ENCODE results near the gene CARD19.

CARD19 gene

DNA sequence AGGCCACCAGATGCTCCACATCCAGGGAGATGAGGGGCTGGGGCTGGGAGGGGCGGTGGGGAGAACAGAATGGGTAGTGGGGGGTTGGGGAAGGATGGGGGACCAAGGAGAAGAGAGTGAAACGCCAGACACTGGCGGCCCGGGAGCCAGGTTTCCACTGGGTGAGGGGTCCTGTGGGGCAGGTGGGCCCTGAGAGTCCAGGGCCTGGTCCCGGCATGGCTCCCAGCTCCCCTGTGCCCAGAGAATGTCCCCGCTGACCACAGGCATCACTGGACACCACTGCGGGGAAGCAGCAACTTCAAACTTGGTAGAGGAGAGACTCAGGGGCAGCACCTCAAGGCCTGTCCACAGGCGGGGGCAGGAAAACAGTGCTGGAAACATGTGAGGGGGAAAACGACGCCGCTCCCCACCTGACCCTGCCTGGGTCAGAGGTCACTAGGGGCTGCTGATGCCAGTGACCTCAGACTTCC is 24.9 kb downstream of the CARD19 start:
- DNase-seq (ENCODE audit: low read depth in 2 of 2): no peak

DNA sequence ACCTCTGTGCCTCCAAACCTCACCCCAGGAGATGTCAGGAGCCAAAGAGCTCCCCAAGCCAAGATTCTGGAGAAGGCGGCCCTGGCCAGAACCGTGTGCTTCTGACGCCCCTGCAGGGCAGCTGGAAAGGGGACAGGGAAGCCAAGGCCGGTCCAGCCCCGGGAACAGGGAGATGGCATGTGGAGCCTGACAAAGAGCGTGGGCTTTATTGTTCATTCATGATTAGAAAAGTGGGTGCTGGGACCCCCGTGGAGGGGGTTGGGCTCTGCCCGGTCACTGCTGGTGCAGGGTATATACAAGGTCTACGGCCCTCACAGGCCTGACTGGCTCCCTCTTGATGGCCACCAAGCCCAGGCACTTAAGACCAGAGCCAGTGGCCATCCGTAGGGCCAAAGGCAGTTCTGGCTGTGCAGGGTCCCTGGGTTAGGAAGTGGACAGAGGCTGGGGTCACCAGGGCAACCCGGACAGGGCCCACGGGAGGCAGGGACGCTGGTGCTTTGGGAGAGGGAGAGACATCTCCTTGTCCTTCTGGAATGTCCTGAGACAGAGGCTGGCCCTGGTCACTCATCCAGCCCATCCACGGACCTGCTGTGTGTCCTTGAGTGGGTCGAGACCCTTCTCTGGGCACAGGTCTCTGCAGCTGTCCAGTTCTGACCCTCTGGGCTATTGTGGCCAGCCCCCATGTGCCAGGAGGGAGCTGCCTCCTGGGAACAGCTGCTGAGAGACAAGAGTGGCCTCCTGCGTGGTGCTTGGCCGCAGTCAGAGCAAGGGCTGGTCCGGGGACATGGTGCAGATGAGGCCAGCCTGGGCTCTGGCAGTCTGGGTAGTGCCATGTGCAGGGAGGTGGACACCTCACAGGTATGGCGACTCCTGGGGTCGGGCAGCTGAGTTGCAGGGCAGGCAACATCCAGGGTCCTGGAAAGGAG is 25.6 kb downstream of the CARD19 start:
- no peak for DNase-seq (ENCODE audit: low read depth in 2 of 2)

GRCh38 chr9:93122721-93123221 is 26.8 kb downstream of the CARD19 start:
- no peak for DNase-seq (ENCODE audit: low read depth in 2 of 2)

DNA sequence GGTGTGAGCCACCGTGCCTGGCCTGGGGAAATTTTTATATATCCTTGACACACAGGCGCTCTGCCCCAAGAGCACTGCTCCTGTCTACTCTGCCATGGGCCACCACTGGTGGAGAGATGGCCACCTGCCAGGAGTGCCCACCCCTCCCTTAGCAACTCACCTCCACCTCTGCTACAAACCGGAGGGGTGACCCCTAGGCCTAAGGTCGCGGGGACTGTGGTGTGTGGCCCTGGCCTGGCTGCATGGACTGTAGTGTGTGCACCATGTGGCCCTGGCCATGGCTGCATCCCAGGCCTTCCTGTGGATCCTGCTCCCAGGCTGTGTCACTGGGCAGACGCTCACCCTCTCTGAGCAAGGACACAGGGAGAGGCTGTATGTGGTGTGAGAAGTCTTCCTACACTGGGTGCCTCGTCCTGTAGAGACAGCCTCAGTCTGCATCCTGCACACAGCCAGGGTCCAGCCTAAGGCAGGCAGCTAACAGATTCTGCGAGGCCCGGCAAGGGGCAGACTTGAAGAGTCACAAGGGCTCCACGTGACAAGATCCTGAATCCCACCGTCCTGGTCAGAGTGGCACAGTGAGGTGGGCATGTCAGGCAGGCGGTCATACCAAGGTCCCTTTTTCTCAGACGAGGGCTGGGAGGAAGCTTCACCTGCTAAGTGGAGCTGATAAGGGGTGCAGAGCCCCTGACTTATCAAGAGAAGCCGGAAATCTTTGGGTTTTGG is 27.7 kb downstream of the CARD19 start:
- no peak for DNase-seq (ENCODE audit: low read depth in 2 of 2)

DNA sequence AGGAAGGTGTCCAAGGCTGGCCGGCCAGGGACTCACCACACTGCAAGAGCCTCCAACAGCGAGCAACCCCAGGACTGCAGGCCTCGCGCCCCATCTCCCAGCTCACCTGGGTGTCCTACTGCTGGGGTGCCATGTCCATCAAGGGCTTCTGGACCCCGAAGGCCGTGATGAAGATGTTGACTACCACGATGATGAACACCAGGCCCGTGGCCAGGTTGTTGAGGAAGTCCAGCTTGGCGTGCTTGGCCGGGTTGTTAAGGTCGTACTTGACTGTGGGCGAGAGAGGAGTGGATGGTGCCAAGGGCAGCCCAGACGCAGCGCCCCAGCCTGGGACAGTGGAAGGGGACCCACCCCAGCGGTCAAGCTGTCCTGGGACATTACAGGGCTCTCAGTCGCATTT is 28.8 kb downstream of the CARD19 start:
- DNase-seq (ENCODE audit: low read depth in 2 of 2): no peak

DNA sequence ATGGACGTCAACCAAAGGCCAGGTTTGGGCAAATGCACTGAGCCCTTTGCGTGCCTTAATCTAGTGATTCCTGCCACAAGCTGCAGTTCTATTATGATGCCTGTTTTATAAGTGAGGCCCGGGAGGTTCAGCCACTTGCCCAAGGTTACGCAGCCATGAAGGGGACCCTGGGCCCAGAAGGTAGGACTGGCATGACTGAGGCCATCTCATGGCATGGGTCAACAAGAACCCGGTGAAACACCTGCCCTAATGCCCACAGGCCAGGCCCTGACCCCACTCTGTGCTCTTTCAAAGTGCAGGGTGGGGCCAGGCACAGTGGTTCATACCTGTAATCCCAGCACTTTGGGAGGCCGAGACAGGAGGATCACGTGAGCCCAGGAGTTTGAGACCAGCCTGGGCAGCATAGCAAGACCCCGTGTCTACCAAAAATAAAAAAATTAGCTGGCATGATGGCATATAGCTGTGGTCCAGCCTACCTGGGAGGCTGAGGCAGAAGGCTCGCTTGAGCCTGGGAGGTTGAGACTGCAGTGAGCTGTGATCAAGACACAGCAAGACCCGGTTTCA is 29.4 kb downstream of the CARD19 start:
- no peak for DNase-seq (ENCODE audit: low read depth in 2 of 2)

- no peak for DNase-seq (ENCODE audit: low read depth in 2 of 2)
Measured at GRCh38 chr9:93126151-93126781, 30.2 kb downstream of the CARD19 start.

GRCh38 chr9:93126825-93127368 is 30.9 kb downstream of the CARD19 start:
- no peak for DNase-seq (ENCODE audit: low read depth in 2 of 2)

DNA sequence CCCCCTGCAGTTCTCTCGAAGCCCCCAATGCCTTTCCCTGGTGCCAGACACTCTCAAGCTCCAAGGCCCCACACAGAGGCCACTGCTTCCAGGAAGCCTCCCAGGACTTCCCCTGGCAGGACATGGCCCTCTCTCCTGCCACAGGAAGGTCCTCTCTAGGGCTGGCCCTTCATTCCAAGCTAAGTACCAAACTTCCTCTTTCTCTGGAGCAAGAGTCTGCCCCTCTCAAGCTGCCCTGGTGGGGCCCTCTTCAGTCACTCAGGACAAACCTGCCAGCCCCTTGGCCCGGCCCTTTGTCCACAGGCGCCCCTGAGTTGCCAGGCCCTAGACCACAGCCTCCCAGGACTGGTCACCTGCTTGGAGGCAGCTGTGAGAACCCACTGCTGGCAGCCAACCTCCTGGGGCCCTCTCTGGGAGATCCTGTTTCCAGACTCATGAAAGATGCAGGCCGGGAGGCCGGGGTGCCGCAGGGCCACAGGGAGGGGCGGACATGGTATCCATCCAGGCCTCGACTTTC is 31.4 kb downstream of the CARD19 start:
- no peak for DNase-seq (ENCODE audit: low read depth in 2 of 2)

DNA sequence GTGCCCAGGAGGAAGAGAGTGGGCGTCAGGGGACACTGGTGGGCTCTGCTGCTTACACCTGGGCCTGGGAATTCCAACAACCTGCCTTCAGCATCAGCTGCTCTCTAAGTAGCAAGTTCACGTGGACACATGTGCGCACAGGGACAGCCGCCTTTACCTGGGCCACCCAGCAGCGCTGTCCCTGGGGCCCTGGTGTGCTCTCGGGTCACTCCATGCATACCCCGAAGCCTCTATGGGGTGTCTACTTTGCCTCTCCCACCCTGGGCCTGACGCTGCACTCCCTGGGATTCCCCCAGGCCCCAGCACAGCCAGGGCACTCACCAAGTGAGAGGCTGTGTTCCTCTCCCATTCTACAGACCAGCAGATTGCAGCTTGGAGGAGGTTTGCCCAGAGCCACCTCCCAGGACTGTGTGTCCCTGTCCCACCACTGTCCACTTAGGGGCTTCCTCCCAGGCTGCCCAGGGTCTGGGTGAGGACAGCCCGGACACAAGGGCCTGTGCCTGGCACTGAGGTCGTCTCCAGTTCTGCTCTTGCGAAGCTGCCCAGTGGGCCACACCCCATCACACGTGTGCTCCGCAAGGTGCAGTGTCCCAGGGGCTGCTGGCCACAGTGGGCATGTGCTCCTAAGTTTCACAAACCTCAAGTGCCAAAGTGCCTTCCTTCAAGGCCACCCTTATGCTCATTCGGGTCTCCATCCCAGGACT is 32.1 kb downstream of the CARD19 start:
- DNase-seq (ENCODE audit: low read depth in 2 of 2): no peak

- no peak for DNase-seq (ENCODE audit: low read depth in 2 of 2)
Measured at GRCh38 chr9:93128715-93129224, 32.8 kb downstream of the CARD19 start.

- no peak for DNase-seq (ENCODE audit: low read depth in 2 of 2)
Measured at GRCh38 chr9:93129286-93129685, 33.3 kb downstream of the CARD19 start.

DNA sequence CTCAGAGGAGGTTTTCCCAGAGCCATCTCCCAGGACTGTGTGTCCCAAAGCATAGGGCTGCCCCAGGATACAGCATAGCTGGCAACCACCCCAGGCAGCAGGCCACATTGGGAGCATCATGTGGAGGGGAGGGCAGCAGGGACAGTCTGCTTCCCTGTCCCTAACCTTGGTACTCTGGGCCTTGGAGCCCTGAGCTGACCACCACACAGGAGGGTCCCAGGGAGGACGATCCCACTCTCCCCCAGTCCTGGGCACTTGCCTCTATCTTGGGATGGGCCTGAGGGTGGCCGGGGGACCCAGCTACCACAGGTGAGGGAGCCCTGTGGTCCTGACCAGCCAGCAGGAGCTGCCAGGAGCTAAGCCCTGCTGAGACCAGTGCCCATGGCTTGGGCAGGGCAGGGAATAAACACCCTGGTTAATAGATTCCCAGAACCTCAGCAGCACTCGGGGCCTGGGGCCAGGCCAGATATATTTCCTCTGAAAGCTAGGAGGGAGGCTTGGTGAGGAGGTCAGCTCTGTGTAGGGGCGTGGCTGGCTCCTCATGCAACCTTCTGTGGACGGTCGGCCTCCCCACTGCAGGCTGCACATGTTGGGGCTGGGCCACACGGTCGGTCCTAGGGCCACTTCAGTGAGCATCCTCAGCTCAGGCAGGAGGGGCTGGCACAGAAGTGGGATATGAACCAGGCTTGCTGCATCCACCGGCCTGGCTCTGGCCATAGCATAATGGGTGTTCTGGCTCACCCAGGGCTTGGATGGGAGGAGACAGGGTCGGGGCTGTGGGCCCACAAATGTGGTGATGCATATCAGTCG is 33.9 kb downstream of the CARD19 start:
- DNase-seq (ENCODE audit: low read depth in 2 of 2): no peak

- no peak for DNase-seq (ENCODE audit: low read depth in 2 of 2)
Measured at GRCh38 chr9:93130861-93131481, 35.0 kb downstream of the CARD19 start.

- DNase-seq (ENCODE audit: low read depth in 2 of 2): no peak
Measured at GRCh38 chr9:93131599-93132286, 35.7 kb downstream of the CARD19 start.

DNA sequence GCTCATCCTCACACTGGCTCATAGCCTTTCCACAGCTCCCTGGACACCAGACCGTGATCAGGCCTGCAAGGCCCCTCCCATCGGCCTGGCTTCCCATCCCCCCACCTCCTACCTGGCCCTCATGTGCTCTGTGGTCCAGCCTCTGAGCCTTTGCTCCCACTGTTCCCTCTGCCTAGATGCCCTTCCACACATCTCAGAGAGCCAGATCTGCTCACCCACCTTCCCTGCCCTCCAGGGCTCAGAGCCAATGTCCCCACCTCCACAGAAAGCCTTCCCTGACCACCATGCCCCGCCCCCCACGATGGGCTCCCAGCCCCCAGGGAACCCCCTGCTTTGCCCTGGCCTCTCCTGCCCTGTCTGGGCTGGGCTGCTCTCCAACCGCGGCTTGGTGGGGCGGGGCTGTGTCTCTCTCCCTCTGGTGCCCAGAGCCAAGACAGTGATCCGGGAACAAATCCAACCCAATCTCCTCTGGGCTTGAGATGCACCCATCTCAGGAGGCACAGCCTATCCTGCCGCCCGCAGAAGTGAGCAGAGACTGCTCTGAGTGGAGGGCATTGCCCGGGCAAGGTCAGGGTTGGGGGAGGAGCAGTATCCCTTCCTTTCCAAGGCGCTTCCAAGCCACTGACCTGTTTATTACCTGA is 36.4 kb downstream of the CARD19 start:
- no peak for DNase-seq (ENCODE audit: low read depth in 2 of 2)

GRCh38 chr9:93132946-93133680 is 37.1 kb downstream of the CARD19 start:
- DNase-seq (ENCODE audit: low read depth in 2 of 2): no peak

Data from stimulated activated CD4-positive, alpha-beta T cell treated with anti-CD3 and anti-CD28 coated beads, Interleukin-1b, Interleukin-23, amount 100 ng/mL, for 4 hours (primary cell).